GM06990 (cell line): ENCODE data around the gene PLA2G4D.

Experiments
- DNase-seq: peaks from one replicate; pipeline ENCODE4 v3.0.0-alpha.2; 2011; ENCODE audit not compliant: insufficient read length; ENCODE audit errors: extremely low read depth
- H3K27me3 ChIP-seq: replicated peaks from 2 replicates; pipeline ENCODE4 v1.6.0; 2011; ENCODE audit warnings: low read length; ENCODE audit not compliant: control insufficient read depth, insufficient read depth
- H3K36me3 ChIP-seq: 2 replicates; pipeline ENCODE4 v1.5.1; 2011; ENCODE audit warnings: low read length; ENCODE audit not compliant: control insufficient read depth, insufficient read depth
- H3K4me3 ChIP-seq: replicated peaks from 2 replicates; pipeline ENCODE4 v1.5.1; 2011; ENCODE audit warnings: low read depth, mild to moderate bottlenecking, control low read depth, low read length
- CTCF ChIP-seq: IDR thresholded peaks from 2 replicates; pipeline ENCODE4 v1.5.1; 2011; ENCODE audit warnings: low read length, control low read depth, mild to moderate bottlenecking, inconsistent platforms; ENCODE audit not compliant: insufficient read depth, poor library complexity, severe bottlenecking

Gene PLA2G4D

DNA sequence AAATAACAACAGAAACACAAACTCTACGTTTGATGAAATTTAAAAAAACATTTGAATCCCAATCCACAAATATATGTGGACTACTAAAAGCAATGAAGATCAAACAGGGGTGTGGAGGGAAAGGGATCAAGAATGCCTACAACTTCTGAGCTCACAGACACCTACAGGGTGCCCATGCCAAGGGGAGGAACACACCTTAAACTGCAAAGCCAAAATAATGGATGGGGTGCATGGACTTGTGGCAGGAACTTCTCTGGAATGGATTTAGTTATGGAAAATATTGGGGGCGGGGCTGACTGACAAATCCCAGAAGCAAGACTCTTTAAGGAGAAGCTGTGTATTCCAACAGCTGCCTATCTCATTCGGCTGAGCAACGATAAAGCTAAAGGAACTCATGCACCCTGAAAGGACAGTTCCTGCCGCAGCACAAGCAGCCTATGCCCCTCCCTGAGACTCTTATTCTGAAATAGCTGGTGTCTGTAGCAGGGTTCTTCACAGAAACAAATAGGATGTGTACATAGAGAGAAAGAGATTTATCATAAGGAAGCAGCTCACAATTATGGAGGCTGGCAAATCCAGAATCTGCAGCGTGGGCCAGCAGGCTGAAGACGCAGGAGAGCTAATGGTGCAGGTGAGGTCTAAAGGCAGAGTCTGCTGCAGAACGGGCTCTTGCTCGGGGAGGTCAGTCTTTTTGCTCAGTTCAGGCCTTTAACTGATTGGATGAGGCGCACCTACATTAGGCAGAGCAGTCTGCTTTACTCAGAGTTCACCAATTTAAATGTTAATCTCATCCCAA is 24.5 kb upstream of the PLA2G4D start:
- H3K27me3 ChIP-seq = no peaks in the 10 kb centered on the region; the same call in 1 of the 2 replicates
- TF ChIP-seq CTCF = no peak
- DNase-seq = no peak
- H3K36me3 ChIP-seq = no peaks in the 10 kb centered on the region
- H3K4me3 ChIP-seq = no peak overlapping the region

- H3K36me3 ChIP-seq = no peaks in the 10 kb centered on the region
- no peak for TF ChIP-seq CTCF
- H3K27me3 ChIP-seq = no peaks in the 10 kb centered on the region
- no peak for DNase-seq
- no peak overlapping the region for H3K4me3 ChIP-seq
Measured at GRCh38 chr15:42111924-42112323, 17.6 kb upstream of the PLA2G4D start.

GRCh38 chr15:42110367-42110766 is 16.0 kb upstream of the PLA2G4D start:
- no peak for DNase-seq
- no peaks in the 10 kb centered on the region for H3K36me3 ChIP-seq
- TF ChIP-seq CTCF = no peak
- no peaks in the 10 kb centered on the region for H3K27me3 ChIP-seq
- no peak overlapping the region for H3K4me3 ChIP-seq

DNA sequence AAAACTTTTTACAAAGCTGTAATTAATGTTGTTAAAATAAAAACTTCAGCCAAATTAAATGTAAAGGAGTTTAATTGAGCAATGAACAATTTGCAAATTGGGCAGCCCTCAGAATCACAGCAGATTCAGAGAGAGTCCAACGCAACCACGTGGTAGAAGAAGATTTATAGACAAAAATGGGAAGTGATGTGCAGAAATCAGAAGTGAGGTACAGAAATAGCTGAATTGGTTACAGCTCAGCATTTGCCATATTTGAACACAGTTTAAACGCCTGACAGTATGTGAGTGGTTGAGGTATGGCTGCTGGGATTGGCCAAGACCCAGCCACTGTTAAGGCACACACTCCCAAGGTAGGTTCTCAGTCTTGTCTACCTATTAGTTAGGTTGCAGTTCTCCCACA is 14.4 kb upstream of the PLA2G4D start:
- Histone ChIP-seq H3K4me3 (no peak overlapping the region), H3K36me3 (no peaks in the 10 kb centered on the region), H3K27me3 (no peaks in the 10 kb centered on the region)
- TF ChIP-seq CTCF = no peak
- DNase-seq = no peak

DNA sequence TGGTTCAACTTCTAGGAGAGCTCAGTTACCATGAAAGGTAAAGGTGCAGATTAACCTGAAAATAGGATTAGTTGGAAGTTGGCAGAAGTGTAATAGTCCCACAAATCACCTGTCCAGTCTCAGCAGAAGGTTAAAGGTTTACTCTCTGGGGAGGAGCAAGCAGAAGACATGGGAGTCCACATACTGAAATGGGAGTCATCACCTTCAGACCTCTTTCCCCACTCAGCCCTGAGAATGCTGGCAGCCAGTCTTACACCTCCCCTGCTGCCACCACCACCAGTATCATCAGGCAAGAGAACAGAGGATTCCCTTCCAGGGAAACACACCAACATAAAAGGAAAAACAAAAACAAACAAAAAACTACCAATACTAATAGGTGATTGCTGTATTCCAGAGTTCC is 13.8 kb upstream of the PLA2G4D start:
- H3K36me3 ChIP-seq = no peaks in the 10 kb centered on the region
- no peak for DNase-seq
- no peaks in the 10 kb centered on the region for H3K27me3 ChIP-seq
- H3K4me3 ChIP-seq = no peak overlapping the region
- TF ChIP-seq CTCF = no peak

GRCh38 chr15:42107473-42107872 is 13.1 kb upstream of the PLA2G4D start:
- TF ChIP-seq CTCF = no peak
- no peak for DNase-seq
- Histone ChIP-seq H3K4me3 (no peak overlapping the region), H3K27me3 (no peaks in the 10 kb centered on the region), H3K36me3 (no peaks in the 10 kb centered on the region)
